ENCODE measurements around the gene PAQR7.

PAQR7 gene

GRCh38 chr1:25815208-25816111 lies 60.0 kb downstream of the PAQR7 start:
- no peak for DNase-seq (ENCODE audit: low read depth)

GRCh38 chr1:25814549-25815087 lies 60.9 kb downstream of the PAQR7 start:
- DNase-seq (ENCODE audit: low read depth) = no peak

GRCh38 chr1:25813734-25814471 lies 61.6 kb downstream of the PAQR7 start:
- no peak for DNase-seq (ENCODE audit: low read depth)

GRCh38 chr1:25813071-25813733 lies 62.3 kb downstream of the PAQR7 start:
- DNase-seq (ENCODE audit: low read depth) = no peak
